H1 (cell line): ENCODE measurements around the gene PRICKLE1. TPM values are rescaled to one million over a fixed set of nuclear protein-coding genes. Genes with fewer than 3 reads are reported as not detected.

Experiments used
- CTCF ChIA-PET: fragments of 300-600 bp; sonication (Branson Sonifier 250); formaldehyde crosslinking; loops from one replicate; lab custom pipeline; 2021; ENCODE audit not compliant: partially characterized antibody; lab: Charles Lee
- POLR2A ChIA-PET: fragments of 300-600 bp; sonication (Branson Sonifier 250); formaldehyde crosslinking; loops from one replicate; lab custom pipeline; 2021; ENCODE audit warnings: inconsistent platforms; ENCODE audit not compliant: partially characterized antibody; lab: Charles Lee
- DNase-seq, 2 experiments: peaks; one replicate each; pipeline versions ENCODE4 v3.0.0 to v3.0.0-alpha.2; 2010 to 2022; ENCODE audit warnings: low spot score in 2 of 2, low read depth in 1 of 2, mixed read lengths in 1 of 2
- FAIRE-seq: peaks from 2 replicates; lab custom pipeline; 2011; peaks lifted over from hg19 to GRCh38; lab: Jason Lieb, UNC
- H2AFZ ChIP-seq: 2 replicates; pipeline ENCODE4 v1.8.1; 2012; ENCODE audit warnings: low read length, inconsistent platforms
- H2AK5ac ChIP-seq: 2 replicates; pipeline ENCODE4 v1.6.1; 2013; ENCODE audit warnings: low read depth, low read length
- H2BK120ac ChIP-seq: replicated peaks from 2 replicates; pipeline ENCODE3; 2013; ENCODE audit warnings: low read depth, low read length, inconsistent platforms
- H2BK12ac ChIP-seq: 2 replicates; pipeline ENCODE4 v1.6.1; 2013; ENCODE audit warnings: low read depth, low read length
- H2BK15ac ChIP-seq: 2 replicates; pipeline ENCODE4 v1.6.1; 2013; ENCODE audit warnings: low read length
- H2BK20ac ChIP-seq: 2 replicates; pipeline ENCODE4 v1.6.1; 2013; ENCODE audit warnings: low read length
- H2BK5ac ChIP-seq: 2 replicates; pipeline ENCODE4 v1.6.1; 2013; ENCODE audit warnings: low read depth, low read length
- H3K14ac ChIP-seq: 2 replicates; pipeline ENCODE4 v1.6.1; 2013; ENCODE audit warnings: inconsistent platforms; ENCODE audit not compliant: insufficient read length
- H3K18ac ChIP-seq: 2 replicates; pipeline ENCODE4 v1.6.1; 2013; ENCODE audit warnings: low read length; ENCODE audit errors: extremely low read depth
- H3K23ac ChIP-seq: 2 replicates; pipeline ENCODE4 v1.6.1; 2013; ENCODE audit warnings: inconsistent platforms; ENCODE audit not compliant: insufficient read length
- H3K23me2 ChIP-seq: 2 replicates; pipeline ENCODE4 v1.6.1; 2013; ENCODE audit warnings: low read depth, low read length
- H3K27ac ChIP-seq: 2 replicates; pipeline ENCODE4 v1.6.1; 2011; ENCODE audit warnings: low read depth, low read length, inconsistent platforms
- H3K27me3 ChIP-seq, 4 experiments: replicated peaks in 1 of 4; 1 replicate in 1 of 4; 2 replicates in 3 of 4; pipeline versions ENCODE4 v1.6.1 to v1.8.1; 2011 to 2013; ENCODE audit warnings: low read length in 3 of 4, mild to moderate bottlenecking in 3 of 4, inconsistent platforms in 2 of 4, mixed read lengths in 2 of 4, moderate library complexity in 1 of 4; ENCODE audit not compliant: control insufficient read depth in 3 of 4, insufficient read depth in 3 of 4; ENCODE audit errors: extremely low read depth in 1 of 4
- H3K36me3 ChIP-seq, 4 experiments: 2 replicates each; pipeline versions ENCODE4 v1.6.1 to v1.8.1; 2011 to 2013; ENCODE audit warnings: mild to moderate bottlenecking in 4 of 4, low read length in 3 of 4, moderate library complexity in 2 of 4, control low read depth in 1 of 4, inconsistent platforms in 1 of 4; ENCODE audit not compliant: insufficient read depth in 4 of 4, control insufficient read depth in 2 of 4
- H3K4ac ChIP-seq: replicated peaks from 2 replicates; pipeline ENCODE3; 2013; ENCODE audit warnings: low read length, low read depth, mixed read lengths, inconsistent platforms; ENCODE audit not compliant: insufficient read length
- H3K4me1 ChIP-seq, 4 experiments: replicated peaks in 1 of 4; 1 replicate in 1 of 4; 2 replicates in 3 of 4; pipeline versions ENCODE4 v1.6.1 to v1.8.1; 2011 to 2013; ENCODE audit warnings: low read length in 3 of 4, inconsistent platforms in 2 of 4, mixed read lengths in 1 of 4; ENCODE audit not compliant: insufficient read depth in 4 of 4, control insufficient read depth in 3 of 4
- H3K4me2 ChIP-seq, 2 experiments: 2 replicates each; pipeline versions ENCODE4 v1.6.1 to v1.8.1; 2011 to 2013; ENCODE audit warnings: low read depth in 2 of 2, low read length in 2 of 2, control low read depth in 1 of 2, inconsistent platforms in 1 of 2, mild to moderate bottlenecking in 1 of 2; ENCODE audit not compliant: insufficient read depth in 1 of 2
- H3K4me3 ChIP-seq, 4 experiments: fragments of 200-600, 300-600 bp in 1 of 4; sonication (generic), shearing (Covaris generic), sonication (Bioruptor Twin) in 1 of 4; 2 replicates each; pipeline versions ENCODE4 v1.5.1 to v1.8.1; 2011 to 2016; ENCODE audit warnings: low read length in 4 of 4, low read depth in 3 of 4, control low read depth in 2 of 4, inconsistent platforms in 2 of 4, mild to moderate bottlenecking in 2 of 4, mixed read lengths in 1 of 4, moderate library complexity in 1 of 4; ENCODE audit not compliant: insufficient read depth in 2 of 4; ENCODE audit errors: extremely low read depth in 1 of 4
- H3K56ac ChIP-seq: replicated peaks from 2 replicates; pipeline ENCODE3; 2013; ENCODE audit warnings: low read depth, mild to moderate bottlenecking, mixed read lengths, low read length, inconsistent platforms; ENCODE audit not compliant: insufficient read length
- H3K79me1 ChIP-seq: 2 replicates; pipeline ENCODE4 v1.6.1; 2013; ENCODE audit warnings: low read depth, low read length, control low read depth
- H3K79me2 ChIP-seq, 2 experiments: 2 replicates each; pipeline versions ENCODE4 v1.6.1 to v1.8.1; 2012 to 2013; ENCODE audit warnings: low read length in 2 of 2, mild to moderate bottlenecking in 2 of 2, inconsistent platforms in 1 of 2; ENCODE audit not compliant: insufficient read depth in 2 of 2, control insufficient read depth in 1 of 2
- H3K9ac ChIP-seq, 4 experiments: replicated peaks in 1 of 4; 1 replicate in 1 of 4; 2 replicates in 3 of 4; pipeline versions ENCODE4 v1.6.1 to v1.8.1; 2011 to 2013; ENCODE audit warnings: low read depth in 3 of 4, low read length in 3 of 4, control low read depth in 2 of 4, mild to moderate bottlenecking in 2 of 4, moderate library complexity in 2 of 4, inconsistent platforms in 1 of 4; ENCODE audit errors: extremely low read depth in 1 of 4
- H3K9me3 ChIP-seq, 2 experiments: 2 replicates each; pipeline versions ENCODE4 v1.6.1 to v1.8.1; 2012 to 2013; ENCODE audit warnings: mild to moderate bottlenecking in 2 of 2, moderate library complexity in 2 of 2, control low read depth in 1 of 2, inconsistent platforms in 1 of 2, low read depth in 1 of 2, low read length in 1 of 2, mixed read lengths in 1 of 2; ENCODE audit not compliant: insufficient read depth in 2 of 2
- H4K20me1 ChIP-seq, 2 experiments: replicated peaks in 1 of 2; 2 replicates each; pipeline versions ENCODE3 to v1.8.1; 2011 to 2013; ENCODE audit warnings: inconsistent platforms in 2 of 2, low read length in 2 of 2, mild to moderate bottlenecking in 1 of 2; ENCODE audit not compliant: insufficient read depth in 2 of 2, control insufficient read depth in 1 of 2
- H4K5ac ChIP-seq: 2 replicates; pipeline ENCODE4 v1.6.1; 2013; ENCODE audit warnings: low read length, low read depth, mixed read lengths, inconsistent platforms; ENCODE audit not compliant: insufficient read length
- H4K8ac ChIP-seq: 2 replicates; pipeline ENCODE4 v1.8.0; 2013; ENCODE audit warnings: mild to moderate bottlenecking, moderate library complexity, low read length, inconsistent platforms; ENCODE audit not compliant: insufficient read depth; ENCODE audit errors: extremely low read depth
- H4K91ac ChIP-seq: replicated peaks from 2 replicates; pipeline ENCODE3; 2013; ENCODE audit warnings: low read length, mixed read lengths, inconsistent platforms; ENCODE audit not compliant: insufficient read length
- BCL11A ChIP-seq, 2 experiments: IDR thresholded peaks; one replicate each; pipeline ENCODE4 v1.6.1; 2011; ENCODE audit warnings: low read depth in 2 of 2, low read length in 2 of 2, mild to moderate bottlenecking in 2 of 2
- CHD1 ChIP-seq: IDR thresholded peaks from 2 replicates; pipeline ENCODE4 v1.6.1; 2012; ENCODE audit warnings: low read depth, low read length, improper control_type of control experiment
- FOSL1 ChIP-seq: IDR thresholded peaks from 2 replicates; pipeline ENCODE4 v1.6.1; 2011; ENCODE audit warnings: mild to moderate bottlenecking, low read depth, low read length, moderate library complexity; ENCODE audit not compliant: insufficient read depth
- HDAC2 ChIP-seq, 2 experiments: fragments of 300-600 bp in 1 of 2; sonication (generic) in 1 of 2; IDR thresholded peaks; 2 replicates each; pipeline ENCODE4 v1.6.1; 2011 to 2012; ENCODE audit warnings: low read depth in 2 of 2, low read length in 2 of 2, mild to moderate bottlenecking in 2 of 2, moderate library complexity in 2 of 2, borderline replicate concordance in 1 of 2, inconsistent platforms in 1 of 2
- KDM1A ChIP-seq: fragments of 200-600, 300-600 bp; sonication (generic); IDR thresholded peaks from 2 replicates; pipeline ENCODE4 v1.7.1; 2016; ENCODE audit warnings: mild to moderate bottlenecking, low read length, borderline replicate concordance
- NANOG ChIP-seq: IDR thresholded peaks from 2 replicates; pipeline ENCODE4 v1.6.1; 2011; ENCODE audit warnings: low read length, low read depth, mild to moderate bottlenecking, inconsistent platforms; ENCODE audit not compliant: insufficient read depth, poor library complexity, severe bottlenecking
- POLR2AphosphoS5 ChIP-seq: IDR thresholded peaks from 2 replicates; pipeline ENCODE4 v1.6.1; 2011; ENCODE audit warnings: low read depth, low read length
- RBBP5 ChIP-seq: IDR thresholded peaks from 2 replicates; pipeline ENCODE4 v1.7.1; 2012; ENCODE audit warnings: low read depth, mild to moderate bottlenecking, inconsistent platforms, low read length, moderate library complexity, borderline replicate concordance
- SP1 ChIP-seq: IDR thresholded peaks from 2 replicates; pipeline ENCODE4 v1.6.1; 2011; ENCODE audit warnings: low read depth, low read length
- SUZ12 ChIP-seq: fragments of 200-600 bp; sonication (generic); IDR thresholded peaks from 2 replicates; pipeline ENCODE4 v1.6.1; 2012; ENCODE audit warnings: mild to moderate bottlenecking, inconsistent platforms, low read length, moderate library complexity, mixed read lengths
- WGBS, 2 experiments: shearing (Covaris generic) in 1 of 2; methylation state at CpG; one replicate each; pipeline versions ENCODE4 v1.1.6 to v1.1.7; 2013 to 2015; ENCODE audit warnings: low lambda C conversion rate in 2 of 2, mixed read lengths in 2 of 2, inconsistent platforms in 1 of 2, low coverage in 1 of 2, missing lambda C conversion rate in 1 of 2; ENCODE audit not compliant: insufficient replicate concordance in 2 of 2, insufficient coverage in 1 of 2, insufficient read length in 1 of 2; ENCODE audit errors: extremely low coverage in 1 of 2, missing lambda C conversion rate in 1 of 2; 5-methylcytosine and 5-hydroxymethylcytosine counted together
- polyA plus RNA-seq, 7 experiments: library from polyadenylated mRNA; depleted of rRNA in 3 of 7; stranded (reverse) in 5 of 7; unstranded in 2 of 7; fragments of >200 nt in 5 of 7; fragments of 200-250 nt in 2 of 7; gene quantifications; 1 replicate in 5 of 7; 2 replicates in 1 of 7; 4 replicates in 1 of 7; pipeline versions ENCODE4 v1.2.1 to v1.2.3, GENCODE V29; 2011 to 2013; ENCODE audit warnings: missing spikeins in 2 of 7, mixed read lengths in 2 of 7
- total RNA-seq: library from RNA; stranded (reverse); fragmentation: NEBNext Ultra II Directional; extraction: Animal tissue kit (Norgen Biotek cat#: 25700); gene quantifications from 2 replicates; pipeline ENCODE4 v1.2.1, GENCODE V29; 2021

The PRICKLE1 gene
- total and polyA plus RNA-seq, 2 of the 8 experiments (the other 6 are each of a cell fraction or from before 2014, with no cell fraction given), result 14.0 to 22.4 TPM

DNA sequence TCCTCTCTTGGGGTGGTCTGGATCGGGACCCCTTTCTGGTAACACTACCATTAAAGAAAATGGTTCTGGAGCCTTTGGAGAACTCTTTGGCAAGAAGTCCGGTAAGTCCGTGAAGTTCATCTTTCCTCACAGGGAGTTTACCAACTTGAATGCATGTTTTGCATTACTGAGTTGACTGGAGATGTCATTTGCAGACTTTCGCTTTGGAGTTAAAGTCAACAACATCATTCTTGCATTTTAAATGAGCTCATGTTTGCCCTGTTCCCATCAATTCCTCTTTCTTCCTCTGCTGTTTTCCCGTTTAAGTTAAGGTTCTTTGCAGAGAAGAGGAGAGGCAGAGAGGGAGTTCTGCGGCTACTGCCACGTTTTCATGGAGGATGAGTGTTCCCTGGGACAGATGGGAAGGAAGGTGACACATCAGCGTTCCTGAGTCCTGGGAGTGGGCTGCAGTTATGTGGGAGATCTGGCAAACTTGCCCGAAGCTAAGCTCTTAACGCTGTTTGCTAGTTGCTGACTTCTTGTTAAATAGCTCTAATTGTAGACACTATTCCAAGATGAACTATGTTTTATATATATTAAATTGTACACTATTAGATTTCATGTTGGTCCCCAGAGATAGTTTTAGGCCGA, 18.8 kb upstream of the PRICKLE1 start:
- no peak for FAIRE-seq
- WGBS, 2 experiments, result 84% methylated on average over 11 of the region's 11 CpGs; no CpG with 5 or more reads in 1 of the 2 experiments
- Histone ChIP-seq H2AFZ (no peak overlapping the region), H4K8ac (no peak overlapping the region), H3K79me2 (no peaks in the 10 kb centered on the region), H3K18ac (no peak overlapping the region), H4K5ac (no peak overlapping the region), H2BK120ac (no peak overlapping the region), H2BK5ac (no peak overlapping the region), H2AK5ac (no peak overlapping the region), H4K20me1 (no peaks in the 10 kb centered on the region), H3K9ac (no peak overlapping the region), H3K23ac (no peak overlapping the region), H3K9me3 (peaks cover 0 to 6% of the 10 kb centered on the region in 2 experiments; a peak in 1 of 4 replicates), H3K27me3 (no peaks in the 10 kb centered on the region), H3K27ac (no peak overlapping the region), H3K79me1 (no peaks in the 10 kb centered on the region), H3K36me3 (no peaks in the 10 kb centered on the region), H4K91ac (no peak overlapping the region), H3K4me3 (no peak overlapping the region), H3K4me1 (peaks cover 0 to 3% (median 2%) of the 10 kb centered on the region in 4 experiments; a peak in 4 of 7 replicates), H2BK15ac (no peak overlapping the region), H2BK20ac (no peak overlapping the region), H3K14ac (no peak overlapping the region), H3K4me2 (no peak overlapping the region), H3K4ac (no peak overlapping the region), H3K23me2 (no peaks in the 10 kb centered on the region)
- no peak for DNase-seq
- ChIA-PET POLR2A (interaction anchor here (0.5 to 1.3 kb wide), 2 partner anchors 124 to 125 kb away, joined by 3 read pairs; no protein-coding TSS in a partner anchor), CTCF (interaction anchor here (0.6 to 1.5 kb wide), 3 partner anchors 8 to 129 kb away, joined by 3 to 4 read pairs (median 3); no protein-coding TSS in a partner anchor)
- TF ChIP-seq SP1 (no peak), RBBP5 (no peak), BCL11A (IDR thresholded peaks at IDR 0.05; ENCODE audit: low read depth in 2 of 2, low read length in 2 of 2) (no peak), CHD1 (no peak), SUZ12 (no peak), NANOG (no peak), FOSL1 (no peak), KDM1A (no peak), POLR2AphosphoS5 (no peak), HDAC2 (IDR thresholded peaks at IDR 0.05; ENCODE audit: borderline replicate concordance in 1 of 2, low read depth in 2 of 2, low read length in 2 of 2) (no peak)
- TF ChIP-seq, all 59 proteins: peak for 0
- H2BK12ac ChIP-seq, result no peak overlapping the region
- H3K56ac ChIP-seq, result no peak overlapping the region
